Transverse colon (tissue), 3 donors: ENCODE data around the gene TMEM62.

Experiments used
- CTCF ChIP-seq, 5 experiments: fragments of 200-600 bp in 3 of 5; fragments of 450-650 bp in 2 of 5; sonication (generic) in 3 of 5; IDR thresholded peaks; 1 replicate in 2 of 5; 2 replicates in 3 of 5; pipeline ENCODE4 v1.5.1; 2016 to 2017; ENCODE audit warnings: antibody characterized with exemption in 5 of 5, inconsistent platforms in 3 of 5, mild to moderate bottlenecking in 2 of 5, moderate library complexity in 1 of 5
- EP300 ChIP-seq: sonication (generic); formaldehyde crosslinking; IDR thresholded peaks from one replicate; pipeline ENCODE4 v1.6.1; 2017; ENCODE audit warnings: antibody characterized with exemption, low read depth
- POLR2A ChIP-seq: fragments of 450-650 bp; IDR thresholded peaks from one replicate; pipeline ENCODE4 v1.6.1; 2016; ENCODE audit warnings: antibody characterized with exemption, mild to moderate bottlenecking, moderate library complexity

DNA sequence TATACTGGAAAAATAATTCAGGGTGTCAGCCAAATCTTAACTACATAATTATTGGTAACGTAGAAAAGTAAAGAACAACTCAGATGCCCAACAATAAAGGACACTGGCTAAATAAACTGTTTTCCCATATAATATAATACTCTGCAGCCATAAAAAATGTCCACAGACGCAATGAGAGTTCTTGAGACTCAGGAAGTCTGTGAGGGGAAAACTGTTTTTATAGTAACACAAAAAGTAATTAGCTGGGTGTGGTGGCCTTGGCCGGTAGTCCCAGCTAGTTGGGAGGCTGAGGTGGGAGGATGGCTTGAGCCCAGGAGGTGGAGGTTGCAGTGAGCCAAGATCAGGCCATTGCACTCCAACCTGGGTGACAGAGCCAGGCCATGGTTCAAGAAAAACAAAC is 22.0 kb upstream of the TMEM62 start:
- TF ChIP-seq POLR2A = no peak
- TF ChIP-seq CTCF (IDR thresholded peaks at IDR 0.05) = no peak
- TF ChIP-seq EP300 = no peak
